ENCODE measurements around the gene VMO1. TPM values are rescaled to one million over a fixed set of nuclear protein-coding genes. Genes with fewer than 3 reads are reported as not detected.

The VMO1 gene
- total and polyA plus RNA-seq, 9 of the 15 experiments (the other 6 are each of a cell fraction or from before 2014, with no cell fraction given): 0.31 TPM; not detected in 8

DNA sequence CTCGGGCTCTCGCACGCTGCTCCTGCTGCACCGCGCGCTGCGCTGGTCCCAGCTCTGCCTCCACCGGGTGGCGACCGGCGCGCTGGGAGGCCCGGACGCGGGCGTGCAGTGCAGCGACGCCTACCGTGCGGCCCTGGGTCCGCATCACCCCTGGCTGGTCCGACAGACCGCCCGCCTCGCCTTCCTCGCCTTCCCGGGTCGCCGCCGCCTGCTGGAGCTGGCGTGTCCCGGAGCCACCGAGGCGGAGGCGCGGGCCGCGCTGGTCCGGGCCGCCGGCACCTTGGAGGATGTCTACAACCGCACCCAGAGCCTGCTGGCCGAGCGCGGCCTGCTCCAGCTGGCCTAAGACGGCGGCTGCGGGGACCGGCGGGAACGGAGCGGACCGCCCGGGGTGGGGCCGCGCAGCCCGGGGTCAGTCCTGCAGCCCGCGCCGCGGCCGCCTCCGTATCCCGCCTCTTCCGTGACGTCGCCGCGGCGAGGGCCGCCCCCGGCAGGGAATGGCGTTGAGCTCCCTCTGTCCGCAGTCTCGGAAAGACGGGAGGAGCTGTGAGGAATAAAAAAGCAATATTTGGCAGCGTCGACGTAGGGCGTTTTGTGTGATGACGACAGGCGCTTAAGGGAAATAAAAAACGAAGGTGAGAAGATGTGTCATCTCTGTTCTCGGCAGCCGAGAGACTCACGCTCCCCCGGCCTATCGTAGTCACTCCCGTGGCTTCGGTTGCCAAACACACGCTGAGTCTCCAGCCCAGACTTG lies 4.0 kb upstream of the VMO1 start (continued):
- TF ChIP-seq, protein P1, sequence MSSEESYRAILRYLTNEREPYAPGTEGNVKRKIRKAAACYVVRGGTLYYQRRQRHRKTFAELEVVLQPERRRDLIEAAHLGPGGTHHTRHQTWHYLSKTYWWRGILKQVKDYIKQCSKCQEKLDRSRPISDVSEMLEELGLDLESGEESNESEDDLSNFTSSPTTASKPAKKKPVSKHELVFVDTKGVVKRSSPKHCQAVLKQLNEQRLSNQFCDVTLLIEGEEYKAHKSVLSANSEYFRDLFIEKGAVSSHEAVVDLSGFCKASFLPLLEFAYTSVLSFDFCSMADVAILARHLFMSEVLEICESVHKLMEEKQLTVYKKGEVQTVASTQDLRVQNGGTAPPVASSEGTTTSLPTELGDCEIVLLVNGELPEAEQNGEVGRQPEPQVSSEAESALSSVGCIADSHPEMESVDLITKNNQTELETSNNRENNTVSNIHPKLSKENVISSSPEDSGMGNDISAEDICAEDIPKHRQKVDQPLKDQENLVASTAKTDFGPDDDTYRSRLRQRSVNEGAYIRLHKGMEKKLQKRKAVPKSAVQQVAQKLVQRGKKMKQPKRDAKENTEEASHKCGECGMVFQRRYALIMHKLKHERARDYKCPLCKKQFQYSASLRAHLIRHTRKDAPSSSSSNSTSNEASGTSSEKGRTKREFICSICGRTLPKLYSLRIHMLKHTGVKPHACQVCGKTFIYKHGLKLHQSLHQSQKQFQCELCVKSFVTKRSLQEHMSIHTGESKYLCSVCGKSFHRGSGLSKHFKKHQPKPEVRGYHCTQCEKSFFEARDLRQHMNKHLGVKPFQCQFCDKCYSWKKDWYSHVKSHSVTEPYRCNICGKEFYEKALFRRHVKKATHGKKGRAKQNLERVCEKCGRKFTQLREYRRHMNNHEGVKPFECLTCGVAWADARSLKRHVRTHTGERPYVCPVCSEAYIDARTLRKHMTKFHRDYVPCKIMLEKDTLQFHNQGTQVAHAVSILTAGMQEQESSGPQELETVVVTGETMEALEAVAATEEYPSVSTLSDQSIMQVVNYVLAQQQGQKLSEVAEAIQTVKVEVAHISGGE (CRISPR knock-in tag; IDR thresholded peaks at IDR 0.05): peak in 1 of 3 experiments; percentile 63; a peak in 1 of 6 replicates
- TF ChIP-seq, protein P2, sequence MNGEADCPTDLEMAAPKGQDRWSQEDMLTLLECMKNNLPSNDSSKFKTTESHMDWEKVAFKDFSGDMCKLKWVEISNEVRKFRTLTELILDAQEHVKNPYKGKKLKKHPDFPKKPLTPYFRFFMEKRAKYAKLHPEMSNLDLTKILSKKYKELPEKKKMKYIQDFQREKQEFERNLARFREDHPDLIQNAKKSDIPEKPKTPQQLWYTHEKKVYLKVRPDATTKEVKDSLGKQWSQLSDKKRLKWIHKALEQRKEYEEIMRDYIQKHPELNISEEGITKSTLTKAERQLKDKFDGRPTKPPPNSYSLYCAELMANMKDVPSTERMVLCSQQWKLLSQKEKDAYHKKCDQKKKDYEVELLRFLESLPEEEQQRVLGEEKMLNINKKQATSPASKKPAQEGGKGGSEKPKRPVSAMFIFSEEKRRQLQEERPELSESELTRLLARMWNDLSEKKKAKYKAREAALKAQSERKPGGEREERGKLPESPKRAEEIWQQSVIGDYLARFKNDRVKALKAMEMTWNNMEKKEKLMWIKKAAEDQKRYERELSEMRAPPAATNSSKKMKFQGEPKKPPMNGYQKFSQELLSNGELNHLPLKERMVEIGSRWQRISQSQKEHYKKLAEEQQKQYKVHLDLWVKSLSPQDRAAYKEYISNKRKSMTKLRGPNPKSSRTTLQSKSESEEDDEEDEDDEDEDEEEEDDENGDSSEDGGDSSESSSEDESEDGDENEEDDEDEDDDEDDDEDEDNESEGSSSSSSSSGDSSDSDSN (IDR thresholded peaks at IDR 0.05; ENCODE audit: borderline replicate concordance in 1 of 2, low read depth in 2 of 2, low read length in 2 of 2): peak; percentile 85 to 91; a peak in 2 of 4 replicates
- no peak for TF ChIP-seq NFIX (CRISPR knock-in tag; IDR thresholded peaks at IDR 0.05; ENCODE audit: low read depth)
- TF ChIP-seq, protein P3, sequence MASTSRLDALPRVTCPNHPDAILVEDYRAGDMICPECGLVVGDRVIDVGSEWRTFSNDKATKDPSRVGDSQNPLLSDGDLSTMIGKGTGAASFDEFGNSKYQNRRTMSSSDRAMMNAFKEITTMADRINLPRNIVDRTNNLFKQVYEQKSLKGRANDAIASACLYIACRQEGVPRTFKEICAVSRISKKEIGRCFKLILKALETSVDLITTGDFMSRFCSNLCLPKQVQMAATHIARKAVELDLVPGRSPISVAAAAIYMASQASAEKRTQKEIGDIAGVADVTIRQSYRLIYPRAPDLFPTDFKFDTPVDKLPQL (IDR thresholded peaks at IDR 0.05; ENCODE audit: extremely low read depth, insufficient read length): no peak
- no peak for TF ChIP-seq C11orf30 (IDR thresholded peaks at IDR 0.05; ENCODE audit: low read depth)
- TF ChIP-seq SMARCA4 (IDR thresholded peaks at IDR 0.05): no peak
- TF ChIP-seq, protein P4, sequence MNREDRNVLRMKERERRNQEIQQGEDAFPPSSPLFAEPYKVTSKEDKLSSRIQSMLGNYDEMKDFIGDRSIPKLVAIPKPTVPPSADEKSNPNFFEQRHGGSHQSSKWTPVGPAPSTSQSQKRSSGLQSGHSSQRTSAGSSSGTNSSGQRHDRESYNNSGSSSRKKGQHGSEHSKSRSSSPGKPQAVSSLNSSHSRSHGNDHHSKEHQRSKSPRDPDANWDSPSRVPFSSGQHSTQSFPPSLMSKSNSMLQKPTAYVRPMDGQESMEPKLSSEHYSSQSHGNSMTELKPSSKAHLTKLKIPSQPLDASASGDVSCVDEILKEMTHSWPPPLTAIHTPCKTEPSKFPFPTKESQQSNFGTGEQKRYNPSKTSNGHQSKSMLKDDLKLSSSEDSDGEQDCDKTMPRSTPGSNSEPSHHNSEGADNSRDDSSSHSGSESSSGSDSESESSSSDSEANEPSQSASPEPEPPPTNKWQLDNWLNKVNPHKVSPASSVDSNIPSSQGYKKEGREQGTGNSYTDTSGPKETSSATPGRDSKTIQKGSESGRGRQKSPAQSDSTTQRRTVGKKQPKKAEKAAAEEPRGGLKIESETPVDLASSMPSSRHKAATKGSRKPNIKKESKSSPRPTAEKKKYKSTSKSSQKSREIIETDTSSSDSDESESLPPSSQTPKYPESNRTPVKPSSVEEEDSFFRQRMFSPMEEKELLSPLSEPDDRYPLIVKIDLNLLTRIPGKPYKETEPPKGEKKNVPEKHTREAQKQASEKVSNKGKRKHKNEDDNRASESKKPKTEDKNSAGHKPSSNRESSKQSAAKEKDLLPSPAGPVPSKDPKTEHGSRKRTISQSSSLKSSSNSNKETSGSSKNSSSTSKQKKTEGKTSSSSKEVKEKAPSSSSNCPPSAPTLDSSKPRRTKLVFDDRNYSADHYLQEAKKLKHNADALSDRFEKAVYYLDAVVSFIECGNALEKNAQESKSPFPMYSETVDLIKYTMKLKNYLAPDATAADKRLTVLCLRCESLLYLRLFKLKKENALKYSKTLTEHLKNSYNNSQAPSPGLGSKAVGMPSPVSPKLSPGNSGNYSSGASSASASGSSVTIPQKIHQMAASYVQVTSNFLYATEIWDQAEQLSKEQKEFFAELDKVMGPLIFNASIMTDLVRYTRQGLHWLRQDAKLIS (CRISPR knock-in tag; IDR thresholded peaks at IDR 0.05): peak; percentile 79
- no peak for TF ChIP-seq HDAC8 (tag; IDR thresholded peaks at IDR 0.05)
- peak; percentile 80; the same call in 1 of the 2 replicates for TF ChIP-seq TARDBP (IDR thresholded peaks at IDR 0.05)
- TF ChIP-seq, protein P5, sequence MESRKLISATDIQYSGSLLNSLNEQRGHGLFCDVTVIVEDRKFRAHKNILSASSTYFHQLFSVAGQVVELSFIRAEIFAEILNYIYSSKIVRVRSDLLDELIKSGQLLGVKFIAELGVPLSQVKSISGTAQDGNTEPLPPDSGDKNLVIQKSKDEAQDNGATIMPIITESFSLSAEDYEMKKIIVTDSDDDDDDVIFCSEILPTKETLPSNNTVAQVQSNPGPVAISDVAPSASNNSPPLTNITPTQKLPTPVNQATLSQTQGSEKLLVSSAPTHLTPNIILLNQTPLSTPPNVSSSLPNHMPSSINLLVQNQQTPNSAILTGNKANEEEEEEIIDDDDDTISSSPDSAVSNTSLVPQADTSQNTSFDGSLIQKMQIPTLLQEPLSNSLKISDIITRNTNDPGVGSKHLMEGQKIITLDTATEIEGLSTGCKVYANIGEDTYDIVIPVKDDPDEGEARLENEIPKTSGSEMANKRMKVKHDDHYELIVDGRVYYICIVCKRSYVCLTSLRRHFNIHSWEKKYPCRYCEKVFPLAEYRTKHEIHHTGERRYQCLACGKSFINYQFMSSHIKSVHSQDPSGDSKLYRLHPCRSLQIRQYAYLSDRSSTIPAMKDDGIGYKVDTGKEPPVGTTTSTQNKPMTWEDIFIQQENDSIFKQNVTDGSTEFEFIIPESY (CRISPR knock-in tag; IDR thresholded peaks at IDR 0.05): peak; percentile 82; the same call in 1 of the 2 replicates
- TF ChIP-seq ELF1 (tag; IDR thresholded peaks at IDR 0.05): peak; percentile 91
- TF ChIP-seq HDAC6 (IDR thresholded peaks at IDR 0.05; ENCODE audit: low read depth, low read length): no peak
- peak; percentile 78 for TF ChIP-seq ZNF431 (CRISPR knock-in tag; IDR thresholded peaks at IDR 0.05)
